EH (cell line): Measurements from ENCODE around the gene RAB4B.
"Not testable (repeated sequence)": the region's sequence is repeated elsewhere in the genome, so short reads cannot be mapped to it uniquely, and the experiment has no call there.

Experiments used
- DNase-seq: peaks from one replicate; pipeline ENCODE4 v3.0.0-alpha.2; 2015; ENCODE audit warnings: low read depth

Gene RAB4B

GRCh38 chr19:40777937-40778705, at the start of gene RAB4B:
TSS of gene RAB4B (plus strand) at chr19:40778247. CDS start at chr19:40778376, 129 bp downstream.
- peak; percentile 100 for DNase-seq

GRCh38 chr19:40730065-40730464, 48.0 kb upstream of the RAB4B start:
- DNase-seq = not testable (repeated sequence)

GRCh38 chr19:40732304-40732703, 45.7 kb upstream of the RAB4B start:
- not testable (repeated sequence) for DNase-seq

- DNase-seq = no peak
Observed at GRCh38 chr19:40733149-40733548, 44.9 kb upstream of the RAB4B start.

- DNase-seq = no peak
Observed at GRCh38 chr19:40735013-40735771, 42.9 kb upstream of the RAB4B start.

- no peak for DNase-seq
Observed at GRCh38 chr19:40736661-40737060, 41.4 kb upstream of the RAB4B start.

- no peak for DNase-seq
Observed at GRCh38 chr19:40737102-40737644, 40.9 kb upstream of the RAB4B start.

- no peak for DNase-seq
Observed at GRCh38 chr19:40739030-40739839, 38.8 kb upstream of the RAB4B start.

GRCh38 chr19:40739871-40740703, 38.0 kb upstream of the RAB4B start:
- DNase-seq = no peak

GRCh38 chr19:40740747-40741146, 37.3 kb upstream of the RAB4B start:
- peak; percentile 32 for DNase-seq

- DNase-seq = no peak
Observed at GRCh38 chr19:40741527-40742390, 36.3 kb upstream of the RAB4B start.

- no peak for DNase-seq
Observed at GRCh38 chr19:40742477-40742876, 35.6 kb upstream of the RAB4B start.

GRCh38 chr19:40742886-40743285, 35.2 kb upstream of the RAB4B start:
- DNase-seq = no peak

GRCh38 chr19:40743926-40744325, 34.1 kb upstream of the RAB4B start:
- no peak for DNase-seq

GRCh38 chr19:40744554-40745401, 33.3 kb upstream of the RAB4B start:
- peak; percentile 41 for DNase-seq

GRCh38 chr19:40745402-40745780, 32.7 kb upstream of the RAB4B start:
- peak; percentile 80 for DNase-seq

GRCh38 chr19:40747536-40747935, 30.5 kb upstream of the RAB4B start:
- DNase-seq = no peak

GRCh38 chr19:40750058-40750873, 27.8 kb upstream of the RAB4B start, which contains the start of gene ACTMAP:
TSS of gene ACTMAP (minus strand) at chr19:40750477. CDS start at chr19:40749803, 674 bp downstream.
- peak; percentile 100 for DNase-seq
